ENCODE results near the gene OR6J1.
"Not testable (repeated sequence)": the region's sequence is repeated elsewhere in the genome, so short reads cannot be mapped to it uniquely, and the experiment has no call there.

Gene OR6J1

DNA sequence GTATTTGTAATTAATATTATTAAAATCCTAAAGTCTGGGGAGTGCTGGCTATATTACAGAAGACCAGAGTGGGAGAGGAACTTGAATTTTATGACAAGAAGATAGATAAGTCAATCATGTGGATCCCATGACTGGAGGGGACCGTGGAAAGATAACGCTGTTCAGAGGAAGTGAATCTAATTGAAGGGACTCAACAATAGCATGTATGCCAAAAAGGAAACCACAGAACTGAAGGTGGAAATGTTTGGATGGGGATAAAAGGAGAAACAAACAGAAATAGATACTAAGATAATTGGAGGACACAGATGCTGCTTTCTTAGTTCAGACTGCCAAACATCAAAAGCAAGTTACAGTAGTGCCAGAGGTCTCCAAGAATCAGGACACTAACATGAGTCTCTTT, 21.1 kb downstream of the OR6J1 start:
- Histone ChIP-seq H3K9ac (ENCODE audit: low read length) (no peak overlapping the region), H3K14ac (ENCODE audit: low read length in 2 of 2) (no peak overlapping the region), H3K4me2 (ENCODE audit: low read length, poor library complexity, severe bottlenecking) (no peak overlapping the region), H3K18ac (ENCODE audit: low read depth in 1 of 2, low read length in 2 of 2) (no peak overlapping the region), H3K79me1 (replicated peaks; ENCODE audit: low read length, poor library complexity, severe bottlenecking) (no peaks in the 10 kb centered on the region), H3K27me3 (ENCODE audit: control insufficient read depth in 1 of 2, insufficient read depth in 1 of 2, low read length in 2 of 2) (no peaks in the 10 kb centered on the region), H3K4ac (ENCODE audit: low read depth in 1 of 2, low read length in 2 of 2) (no peak overlapping the region), H3K9me3 (ENCODE audit: control insufficient read depth, low read length) (no peaks in the 10 kb centered on the region), H3K27ac (ENCODE audit: low read length, poor library complexity, severe bottlenecking) (no peak overlapping the region), H2BK12ac (ENCODE audit: low read length in 2 of 2) (no peak overlapping the region), H2BK5ac (ENCODE audit: low read depth, low read length, poor library complexity, severe bottlenecking) (peak overlapping the region; percentile 44), H3K36me3 (ENCODE audit: control insufficient read depth in 1 of 2, insufficient read depth in 2 of 2, low read depth in 1 of 2, low read length in 2 of 2) (no peaks in the 10 kb centered on the region), H3K4me1 (ENCODE audit: control insufficient read depth, insufficient read depth, low read depth, low read length) (peaks cover 3% of the 10 kb centered on the region), H2BK15ac (ENCODE audit: low read depth, poor library complexity, severe bottlenecking) (no peak overlapping the region), H4K91ac (ENCODE audit: low read length) (no peak overlapping the region), H3K23ac (ENCODE audit: low read length in 2 of 2) (no peak overlapping the region), H2AK5ac (ENCODE audit: low read length, severe bottlenecking) (no peak overlapping the region), H3K4me3 (ENCODE audit: insufficient read depth in 1 of 2, low read depth in 1 of 2, low read length in 2 of 2) (no peak overlapping the region), H2AFZ (ENCODE audit: low read depth, low read length) (no peak overlapping the region), H4K8ac (ENCODE audit: low read length) (no peak overlapping the region), H2BK120ac (ENCODE audit: low read depth, low read length) (no peak overlapping the region)
- DNase-seq, result no peak
- WGBS, result 65% methylated on average over 2 of the region's 2 CpGs

GRCh38 chr14:22622255-22622654, 21.9 kb downstream of the OR6J1 start:
- Histone ChIP-seq H3K27me3 (ENCODE audit: control insufficient read depth in 1 of 2, insufficient read depth in 1 of 2, low read length in 2 of 2) (no peaks in the 10 kb centered on the region), H3K23ac (ENCODE audit: low read length in 2 of 2) (no peak overlapping the region), H4K91ac (ENCODE audit: low read length) (no peak overlapping the region), H4K8ac (ENCODE audit: low read length) (no peak overlapping the region), H2BK5ac (ENCODE audit: low read depth, low read length, poor library complexity, severe bottlenecking) (no peak overlapping the region), H3K4me2 (ENCODE audit: low read length, poor library complexity, severe bottlenecking) (no peak overlapping the region), H2BK12ac (ENCODE audit: low read length in 2 of 2) (no peak overlapping the region), H3K9me3 (ENCODE audit: control insufficient read depth, low read length) (no peaks in the 10 kb centered on the region), H2BK120ac (ENCODE audit: low read depth, low read length) (no peak overlapping the region), H3K14ac (ENCODE audit: low read length in 2 of 2) (no peak overlapping the region), H2AFZ (ENCODE audit: low read depth, low read length) (no peak overlapping the region), H3K4ac (ENCODE audit: low read depth in 1 of 2, low read length in 2 of 2) (no peak overlapping the region), H3K9ac (ENCODE audit: low read length) (no peak overlapping the region), H2AK5ac (ENCODE audit: low read length, severe bottlenecking) (no peak overlapping the region), H3K4me1 (ENCODE audit: control insufficient read depth, insufficient read depth, low read depth, low read length) (peaks cover 3% of the 10 kb centered on the region), H3K27ac (ENCODE audit: low read length, poor library complexity, severe bottlenecking) (peak overlapping the region; percentile 6), H3K79me1 (replicated peaks; ENCODE audit: low read length, poor library complexity, severe bottlenecking) (no peaks in the 10 kb centered on the region), H3K18ac (ENCODE audit: low read depth in 1 of 2, low read length in 2 of 2) (no peak overlapping the region), H3K4me3 (ENCODE audit: insufficient read depth in 1 of 2, low read depth in 1 of 2, low read length in 2 of 2) (no peak overlapping the region), H2BK15ac (ENCODE audit: low read depth, poor library complexity, severe bottlenecking) (no peak overlapping the region), H3K36me3 (ENCODE audit: control insufficient read depth in 1 of 2, insufficient read depth in 2 of 2, low read depth in 1 of 2, low read length in 2 of 2) (no peaks in the 10 kb centered on the region)
- 100% methylated on average over 2 of the region's 2 CpGs for WGBS
- no peak for DNase-seq

DNA sequence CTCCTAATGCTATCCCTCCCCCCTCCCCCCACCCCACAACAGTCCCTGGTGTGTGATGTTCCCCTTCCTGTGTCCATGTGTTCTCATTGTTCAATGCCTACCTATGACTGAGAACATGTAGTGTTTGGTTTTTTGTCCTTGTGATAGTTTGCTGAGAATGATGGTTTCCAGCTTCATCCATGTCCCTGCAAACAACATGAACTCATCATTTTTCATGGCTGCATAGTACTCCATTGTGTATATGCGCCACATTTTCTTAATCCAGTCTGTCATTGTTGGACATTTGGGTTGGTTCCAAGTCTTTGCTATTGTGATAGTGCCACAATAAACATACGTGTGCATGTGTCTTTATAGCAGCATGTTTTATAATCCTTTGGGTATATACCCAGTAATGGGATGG, 28.4 kb downstream of the OR6J1 start:
- H2BK120ac ChIP-seq (ENCODE audit: low read depth, low read length); H3K9ac ChIP-seq (ENCODE audit: low read length); H3K23ac ChIP-seq (ENCODE audit: low read length in 2 of 2); H3K79me1 ChIP-seq (replicated peaks; ENCODE audit: low read length, poor library complexity, severe bottlenecking); H2BK12ac ChIP-seq (ENCODE audit: low read length in 2 of 2); H3K4me2 ChIP-seq (ENCODE audit: low read length, poor library complexity, severe bottlenecking); H3K14ac ChIP-seq (ENCODE audit: low read length in 2 of 2); H3K4ac ChIP-seq (ENCODE audit: low read depth in 1 of 2, low read length in 2 of 2); DNase-seq; H3K27ac ChIP-seq (ENCODE audit: low read length, poor library complexity, severe bottlenecking); H3K18ac ChIP-seq (ENCODE audit: low read depth in 1 of 2, low read length in 2 of 2); H2BK5ac ChIP-seq (ENCODE audit: low read depth, low read length, poor library complexity, severe bottlenecking); H3K4me3 ChIP-seq (ENCODE audit: insufficient read depth in 1 of 2, low read depth in 1 of 2, low read length in 2 of 2); H2AFZ ChIP-seq (ENCODE audit: low read depth, low read length); H3K27me3 ChIP-seq (ENCODE audit: control insufficient read depth in 1 of 2, insufficient read depth in 1 of 2, low read length in 2 of 2); H4K91ac ChIP-seq (ENCODE audit: low read length); H3K9me3 ChIP-seq (ENCODE audit: control insufficient read depth, low read length); H2BK15ac ChIP-seq (ENCODE audit: low read depth, poor library complexity, severe bottlenecking); H4K8ac ChIP-seq (ENCODE audit: low read length); H2AK5ac ChIP-seq (ENCODE audit: low read length, severe bottlenecking): not testable (repeated sequence)
- H3K36me3 ChIP-seq (ENCODE audit: control insufficient read depth in 1 of 2, insufficient read depth in 2 of 2, low read depth in 1 of 2, low read length in 2 of 2), result peaks cover 16 to 23% of the 10 kb centered on the region in 2 experiments
- 100% methylated on average over 2 of the region's 2 CpGs for WGBS
- peaks cover 11% of the 10 kb centered on the region for H3K4me1 ChIP-seq (ENCODE audit: control insufficient read depth, insufficient read depth, low read depth, low read length)

DNA sequence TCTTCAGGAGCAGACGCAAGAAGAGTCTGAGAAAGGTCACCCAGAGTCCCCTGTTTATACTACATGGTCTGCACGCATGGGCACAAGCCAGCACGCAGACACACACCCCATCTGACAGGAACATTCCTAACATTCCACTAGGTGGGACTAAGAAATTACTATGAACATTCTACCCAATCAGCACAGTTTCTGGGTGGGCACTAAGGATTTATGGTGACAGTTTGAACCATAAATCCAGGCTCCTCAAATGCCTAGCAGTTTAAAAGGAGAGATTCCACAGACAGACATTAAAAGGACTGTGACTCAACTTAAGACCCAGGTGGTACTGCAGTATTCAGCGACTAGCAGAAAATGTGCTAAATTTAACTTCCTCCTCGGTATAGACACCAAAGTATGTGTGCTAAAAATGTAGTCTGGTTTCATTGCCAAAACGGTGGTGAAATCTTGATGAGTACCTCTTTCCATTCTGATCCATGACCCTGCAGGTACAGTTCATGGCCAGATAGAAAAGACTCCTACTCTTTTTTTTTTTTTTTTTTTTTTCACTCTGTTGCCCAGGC, 29.8 kb downstream of the OR6J1 start:
- no peaks in the 10 kb centered on the region for H3K79me1 ChIP-seq (replicated peaks; ENCODE audit: low read length, poor library complexity, severe bottlenecking)
- no peak overlapping the region for H3K14ac ChIP-seq (ENCODE audit: low read length in 2 of 2)
- no peak overlapping the region for H3K4me3 ChIP-seq (ENCODE audit: insufficient read depth in 1 of 2, low read depth in 1 of 2, low read length in 2 of 2)
- peak overlapping the region; percentile 79 for H2BK5ac ChIP-seq (ENCODE audit: low read depth, low read length, poor library complexity, severe bottlenecking)
- H3K9me3 ChIP-seq (ENCODE audit: control insufficient read depth, low read length), result no peaks in the 10 kb centered on the region
- no peak overlapping the region for H3K23ac ChIP-seq (ENCODE audit: low read length in 2 of 2)
- no peak overlapping the region for H2AFZ ChIP-seq (ENCODE audit: low read depth, low read length)
- H3K4me2 ChIP-seq (ENCODE audit: low read length, poor library complexity, severe bottlenecking), result peak overlapping the region; percentile 50
- no peak overlapping the region for H4K8ac ChIP-seq (ENCODE audit: low read length)
- no peak overlapping the region for H3K4ac ChIP-seq (ENCODE audit: low read depth in 1 of 2, low read length in 2 of 2)
- H2AK5ac ChIP-seq (ENCODE audit: low read length, severe bottlenecking), result peak overlapping the region; percentile 99
- peaks cover 29 to 37% of the 10 kb centered on the region in 2 experiments for H3K36me3 ChIP-seq (ENCODE audit: control insufficient read depth in 1 of 2, insufficient read depth in 2 of 2, low read depth in 1 of 2, low read length in 2 of 2)
- H3K27me3 ChIP-seq (ENCODE audit: control insufficient read depth in 1 of 2, insufficient read depth in 1 of 2, low read length in 2 of 2), result no peaks in the 10 kb centered on the region
- no peak overlapping the region for H2BK12ac ChIP-seq (ENCODE audit: low read length in 2 of 2)
- peak; percentile 98 for DNase-seq
- no peak overlapping the region for H3K9ac ChIP-seq (ENCODE audit: low read length)
- peak overlapping the region; percentile 99 for H3K27ac ChIP-seq (ENCODE audit: low read length, poor library complexity, severe bottlenecking)
- no peak overlapping the region for H3K18ac ChIP-seq (ENCODE audit: low read depth in 1 of 2, low read length in 2 of 2)
- WGBS, result 0% methylated on average over 5 of the region's 6 CpGs
- H2BK15ac ChIP-seq (ENCODE audit: low read depth, poor library complexity, severe bottlenecking), result no peak overlapping the region
- H3K4me1 ChIP-seq (ENCODE audit: control insufficient read depth, insufficient read depth, low read depth, low read length), result peaks cover 11% of the 10 kb centered on the region
- H2BK120ac ChIP-seq (ENCODE audit: low read depth, low read length), result no peak overlapping the region
- no peak overlapping the region for H4K91ac ChIP-seq (ENCODE audit: low read length)
